Uterus (tissue), 2 donors: ENCODE data around the gene CFAP210.

ENCODE experiments used
- POLR2A ChIP-seq, 2 donors: fragments of 450-650 bp; IDR thresholded peaks; one replicate each; pipeline ENCODE4 v1.6.1; 2016; ENCODE audit warnings: antibody characterized with exemption in 2 of 2, mild to moderate bottlenecking in 1 of 2, moderate library complexity in 1 of 2
- TF ChIP-seq, protein P1 (sequence below), 4 experiments: fragments of 200-600 bp in 2 of 4; fragments of 450-650 bp in 2 of 4; sonication (generic) in 2 of 4; IDR thresholded peaks; one replicate each; pipeline ENCODE4 v1.5.1; 2016 to 2019; ENCODE audit warnings: antibody characterized with exemption in 4 of 4, mild to moderate bottlenecking in 2 of 4, moderate library complexity in 1 of 4

DNA sequence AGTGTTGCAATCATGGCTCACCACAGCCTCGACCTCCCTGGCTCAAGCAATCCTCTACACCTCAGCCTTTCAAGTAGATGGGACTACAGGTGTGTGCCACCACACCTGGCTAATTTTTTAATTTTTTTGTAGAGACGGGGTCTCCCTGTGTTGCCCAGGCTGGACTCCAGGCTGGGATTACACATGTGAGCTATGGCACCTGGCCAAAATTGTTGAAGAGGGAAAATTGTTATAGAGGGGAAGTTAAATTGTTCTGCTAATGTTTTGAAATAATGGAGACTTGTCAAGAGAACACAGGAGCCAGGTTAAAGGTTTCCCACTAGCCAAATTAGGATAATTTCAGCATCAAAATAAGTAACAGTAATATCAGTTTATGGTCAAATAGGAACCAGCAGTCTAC lies 84.9 kb downstream of the CFAP210 start:
- TF ChIP-seq, protein P1, sequence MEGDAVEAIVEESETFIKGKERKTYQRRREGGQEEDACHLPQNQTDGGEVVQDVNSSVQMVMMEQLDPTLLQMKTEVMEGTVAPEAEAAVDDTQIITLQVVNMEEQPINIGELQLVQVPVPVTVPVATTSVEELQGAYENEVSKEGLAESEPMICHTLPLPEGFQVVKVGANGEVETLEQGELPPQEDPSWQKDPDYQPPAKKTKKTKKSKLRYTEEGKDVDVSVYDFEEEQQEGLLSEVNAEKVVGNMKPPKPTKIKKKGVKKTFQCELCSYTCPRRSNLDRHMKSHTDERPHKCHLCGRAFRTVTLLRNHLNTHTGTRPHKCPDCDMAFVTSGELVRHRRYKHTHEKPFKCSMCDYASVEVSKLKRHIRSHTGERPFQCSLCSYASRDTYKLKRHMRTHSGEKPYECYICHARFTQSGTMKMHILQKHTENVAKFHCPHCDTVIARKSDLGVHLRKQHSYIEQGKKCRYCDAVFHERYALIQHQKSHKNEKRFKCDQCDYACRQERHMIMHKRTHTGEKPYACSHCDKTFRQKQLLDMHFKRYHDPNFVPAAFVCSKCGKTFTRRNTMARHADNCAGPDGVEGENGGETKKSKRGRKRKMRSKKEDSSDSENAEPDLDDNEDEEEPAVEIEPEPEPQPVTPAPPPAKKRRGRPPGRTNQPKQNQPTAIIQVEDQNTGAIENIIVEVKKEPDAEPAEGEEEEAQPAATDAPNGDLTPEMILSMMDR (IDR thresholded peaks at IDR 0.05) = no peak
- TF ChIP-seq POLR2A (IDR thresholded peaks at IDR 0.05) = no peak
